Sigmoid colon (tissue), 4 donors: ENCODE measurements around the gene EPSTI1.

Experiments
- POLR2A ChIP-seq, 2 donors: fragments of 450-650 bp; IDR thresholded peaks; one replicate each; pipeline ENCODE4 v1.6.1; 2016; ENCODE audit warnings: antibody characterized with exemption in 2 of 2, mild to moderate bottlenecking in 2 of 2, moderate library complexity in 2 of 2
- POLR2AphosphoS5 ChIP-seq, 4 donors: sonication (generic); formaldehyde crosslinking; IDR thresholded peaks; one replicate each; pipeline ENCODE4 v1.6.1; 2017; ENCODE audit warnings: antibody characterized with exemption in 4 of 4

DNA sequence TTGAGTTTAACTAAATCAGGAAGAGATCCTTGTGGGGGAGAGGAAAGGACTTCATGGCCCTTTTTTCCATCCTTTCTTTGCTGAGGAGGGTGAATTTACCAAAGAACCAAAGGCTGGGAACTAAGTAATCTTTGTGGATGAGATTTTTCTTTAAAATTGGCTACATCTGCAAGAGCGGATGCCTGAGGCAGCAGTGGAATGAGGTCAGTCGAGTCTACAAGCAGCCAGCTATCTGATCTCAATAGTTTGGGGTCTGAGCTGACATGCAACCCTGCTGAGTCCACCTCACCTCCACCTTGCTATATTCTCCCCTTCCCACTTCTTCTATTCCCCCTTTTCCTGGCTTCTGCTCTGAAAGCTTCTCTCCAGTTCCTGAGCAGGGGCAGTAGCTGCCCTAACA is 27.8 kb upstream of the EPSTI1 start:
- no peak for TF ChIP-seq POLR2AphosphoS5 (IDR thresholded peaks at IDR 0.05)
- no peak for TF ChIP-seq POLR2A (IDR thresholded peaks at IDR 0.05)
